22Rv1 (cell line): Measurements from ENCODE around the gene SCN1B.

Experiments
- ZFX ChIP-seq: fragments of 450-650 bp; IDR thresholded peaks from 2 replicates; pipeline ENCODE4 v1.6.1; 2017; ENCODE audit warnings: antibody characterized with exemption, borderline replicate concordance
- TF ChIP-seq, protein P1 (sequence below): fragments of 450-650 bp; IDR thresholded peaks from 2 replicates; pipeline ENCODE4 v1.5.1; 2017; ENCODE audit warnings: mild to moderate bottlenecking

DNA sequence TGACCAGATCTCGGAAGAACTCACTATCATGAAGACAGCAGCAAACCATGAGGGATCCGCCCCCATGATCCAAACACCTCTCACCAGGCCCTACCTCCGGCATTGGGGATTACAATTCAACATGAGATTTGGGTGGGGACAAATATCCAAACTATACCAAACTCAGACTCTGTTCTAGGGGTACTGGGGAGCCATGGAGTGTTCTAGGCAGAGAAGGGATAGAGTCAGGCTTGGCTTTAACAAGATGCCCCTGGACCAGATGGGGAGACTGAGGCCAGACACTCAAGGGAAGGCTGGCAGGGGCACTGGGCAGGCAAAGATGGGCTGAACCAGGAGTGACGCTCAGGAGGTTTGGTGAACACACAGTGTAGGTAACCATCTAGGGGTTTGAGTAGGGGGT, 11.9 kb upstream of the SCN1B start:
- TF ChIP-seq, protein P1, sequence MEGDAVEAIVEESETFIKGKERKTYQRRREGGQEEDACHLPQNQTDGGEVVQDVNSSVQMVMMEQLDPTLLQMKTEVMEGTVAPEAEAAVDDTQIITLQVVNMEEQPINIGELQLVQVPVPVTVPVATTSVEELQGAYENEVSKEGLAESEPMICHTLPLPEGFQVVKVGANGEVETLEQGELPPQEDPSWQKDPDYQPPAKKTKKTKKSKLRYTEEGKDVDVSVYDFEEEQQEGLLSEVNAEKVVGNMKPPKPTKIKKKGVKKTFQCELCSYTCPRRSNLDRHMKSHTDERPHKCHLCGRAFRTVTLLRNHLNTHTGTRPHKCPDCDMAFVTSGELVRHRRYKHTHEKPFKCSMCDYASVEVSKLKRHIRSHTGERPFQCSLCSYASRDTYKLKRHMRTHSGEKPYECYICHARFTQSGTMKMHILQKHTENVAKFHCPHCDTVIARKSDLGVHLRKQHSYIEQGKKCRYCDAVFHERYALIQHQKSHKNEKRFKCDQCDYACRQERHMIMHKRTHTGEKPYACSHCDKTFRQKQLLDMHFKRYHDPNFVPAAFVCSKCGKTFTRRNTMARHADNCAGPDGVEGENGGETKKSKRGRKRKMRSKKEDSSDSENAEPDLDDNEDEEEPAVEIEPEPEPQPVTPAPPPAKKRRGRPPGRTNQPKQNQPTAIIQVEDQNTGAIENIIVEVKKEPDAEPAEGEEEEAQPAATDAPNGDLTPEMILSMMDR: no peak
- TF ChIP-seq ZFX: no peak
